Body of pancreas (tissue), 4 donors: ENCODE results near the gene SPRN.

Experiments used
- POLR2A ChIP-seq, 3 donors: fragments of 450-650 bp; IDR thresholded peaks; one replicate each; pipeline ENCODE4 v1.6.1; 2016; ENCODE audit warnings: antibody characterized with exemption in 3 of 3, mild to moderate bottlenecking in 2 of 3
- TF ChIP-seq, protein P1 (sequence below), 7 experiments: fragments of 450-650 bp in 4 of 7; fragments of 200-600 bp in 3 of 7; sonication (generic) in 3 of 7; IDR thresholded peaks; one replicate each; pipeline ENCODE4 v1.5.1; 2016 to 2019; ENCODE audit warnings: antibody characterized with exemption in 7 of 7

DNA sequence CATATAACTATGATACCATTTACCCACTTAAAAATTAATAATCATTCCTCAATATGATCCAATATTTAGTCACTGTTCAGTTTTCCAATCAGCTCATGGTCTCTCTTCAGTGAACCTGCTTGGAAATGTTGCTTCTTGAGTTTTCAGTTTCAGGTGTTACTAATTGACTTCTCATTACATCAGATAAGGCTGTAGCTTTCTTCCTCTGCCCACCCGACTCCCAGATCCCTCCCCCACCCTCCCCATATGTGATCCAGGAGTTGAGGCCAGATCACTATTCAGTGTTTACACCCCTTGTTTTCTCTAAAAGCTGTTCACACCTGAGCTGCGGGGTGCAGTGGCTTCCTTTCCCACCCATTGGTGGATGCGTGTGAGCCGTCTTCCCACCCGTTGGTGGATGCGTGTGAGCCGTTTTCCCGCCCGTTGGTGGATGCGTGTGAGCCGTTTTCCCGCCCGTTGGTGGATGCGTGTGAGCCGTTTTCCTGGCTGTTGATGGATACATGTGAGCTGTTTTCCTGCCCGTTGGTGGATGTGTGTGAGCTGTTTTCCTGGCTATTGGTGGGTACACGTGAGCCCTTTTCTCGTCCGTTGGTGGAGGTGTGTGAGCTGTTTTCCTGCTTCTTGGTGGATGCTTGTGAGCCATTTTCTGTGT lies 33.7 kb downstream of the SPRN start:
- no peak for TF ChIP-seq POLR2A (IDR thresholded peaks at IDR 0.05)
- TF ChIP-seq, protein P1, sequence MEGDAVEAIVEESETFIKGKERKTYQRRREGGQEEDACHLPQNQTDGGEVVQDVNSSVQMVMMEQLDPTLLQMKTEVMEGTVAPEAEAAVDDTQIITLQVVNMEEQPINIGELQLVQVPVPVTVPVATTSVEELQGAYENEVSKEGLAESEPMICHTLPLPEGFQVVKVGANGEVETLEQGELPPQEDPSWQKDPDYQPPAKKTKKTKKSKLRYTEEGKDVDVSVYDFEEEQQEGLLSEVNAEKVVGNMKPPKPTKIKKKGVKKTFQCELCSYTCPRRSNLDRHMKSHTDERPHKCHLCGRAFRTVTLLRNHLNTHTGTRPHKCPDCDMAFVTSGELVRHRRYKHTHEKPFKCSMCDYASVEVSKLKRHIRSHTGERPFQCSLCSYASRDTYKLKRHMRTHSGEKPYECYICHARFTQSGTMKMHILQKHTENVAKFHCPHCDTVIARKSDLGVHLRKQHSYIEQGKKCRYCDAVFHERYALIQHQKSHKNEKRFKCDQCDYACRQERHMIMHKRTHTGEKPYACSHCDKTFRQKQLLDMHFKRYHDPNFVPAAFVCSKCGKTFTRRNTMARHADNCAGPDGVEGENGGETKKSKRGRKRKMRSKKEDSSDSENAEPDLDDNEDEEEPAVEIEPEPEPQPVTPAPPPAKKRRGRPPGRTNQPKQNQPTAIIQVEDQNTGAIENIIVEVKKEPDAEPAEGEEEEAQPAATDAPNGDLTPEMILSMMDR (IDR thresholded peaks at IDR 0.05), result no peak
